ENCODE measurements around the gene HEBP1.
A peak's percentile ranks its signal among the peaks of the same experiment; 100 is the strongest.

Gene HEBP1

DNA sequence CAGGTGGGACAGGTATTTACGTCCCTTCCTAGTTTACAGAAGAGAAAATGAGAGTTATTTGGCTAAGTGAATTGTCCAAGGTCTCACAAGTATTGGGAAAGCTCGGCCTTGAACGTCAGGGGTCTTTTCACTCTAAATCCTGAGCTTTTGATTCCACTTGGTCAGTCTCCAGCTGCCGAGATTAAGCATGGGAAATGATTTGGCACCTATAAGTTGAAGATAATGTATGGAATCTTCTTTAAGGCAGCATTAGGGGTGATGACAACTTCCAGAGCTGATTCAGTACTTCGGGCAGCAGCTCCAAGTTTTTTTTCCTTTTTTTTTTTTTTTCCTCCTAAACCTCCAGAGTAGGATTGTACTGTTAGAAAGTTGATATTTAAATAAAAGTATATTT, 44.8 kb upstream of the HEBP1 start:
- Histone ChIP-seq H3K9ac (peak overlapping the region; percentile 62; the same call in 1 of the 2 replicates), H3K36me3 (ENCODE audit: insufficient read depth) (no peaks in the 10 kb centered on the region), H3K4me2 (peak overlapping the region; percentile 71), H3K79me2 (ENCODE audit: insufficient read depth, low read depth) (no peaks in the 10 kb centered on the region), H3K27me3 (ENCODE audit: insufficient read depth, low read depth) (no peaks in the 10 kb centered on the region), H3K27ac (no peak overlapping the region), H3K4me1 (ENCODE audit: low read depth, poor library complexity, severe bottlenecking) (peaks cover 4% of the 10 kb centered on the region), H4K20me1 (ENCODE audit: insufficient read depth) (no peaks in the 10 kb centered on the region), H2AFZ (ENCODE audit: low read depth) (peak overlapping the region; percentile 100), H3K4me3 (IDR thresholded peaks at IDR 0.05; ENCODE audit: insufficient read depth, low read depth, low read length) (no peak overlapping the region)
- TF ChIP-seq CTCF (conservative IDR thresholded peaks at IDR 0.05; ENCODE audit: low read depth, low read length), result no peak

DNA sequence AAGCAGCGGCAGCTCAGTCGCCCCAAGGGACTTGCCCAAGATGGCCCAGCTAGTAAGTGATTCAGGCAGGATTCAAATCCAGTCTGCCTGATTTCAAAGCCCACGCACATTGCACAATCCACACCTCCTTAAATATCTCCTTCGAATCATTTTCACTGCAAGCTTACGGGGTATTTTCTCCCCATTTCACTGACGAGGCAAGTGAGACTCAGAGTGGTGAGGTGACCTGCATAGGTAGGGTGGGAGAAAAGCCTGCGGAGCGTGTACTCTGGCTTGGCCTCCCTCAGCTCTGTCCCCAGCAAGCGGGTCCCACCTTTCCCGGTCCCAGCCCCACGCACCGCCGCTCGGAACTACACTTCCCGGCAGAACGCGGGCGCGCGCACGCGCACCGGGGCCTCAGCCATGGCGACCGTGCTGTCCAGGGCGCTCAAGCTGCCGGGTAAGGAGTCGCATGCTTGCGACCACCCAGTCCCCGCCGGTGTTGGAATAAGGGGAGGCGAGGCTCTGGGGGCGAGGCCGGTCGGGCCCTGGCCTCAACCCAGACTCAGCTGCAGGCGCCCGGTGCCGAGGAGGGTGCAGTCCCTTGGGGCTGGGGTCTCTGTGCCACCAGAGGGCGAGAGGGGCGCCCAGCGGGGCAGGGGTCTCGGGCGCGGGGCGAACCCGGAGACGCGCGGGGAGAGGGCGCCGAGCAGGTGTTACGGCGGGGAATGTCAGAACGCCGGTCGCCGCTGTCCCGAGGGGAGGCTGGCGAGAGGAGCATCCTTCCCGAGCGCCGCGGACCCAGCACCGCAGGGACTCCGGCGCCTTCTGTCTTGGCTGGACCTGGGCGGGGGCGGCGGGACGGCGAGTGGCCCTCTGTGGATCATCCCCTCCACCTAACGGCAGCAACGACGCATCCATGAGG, 44.2 kb upstream of the HEBP1 start, which contains the start of gene FAM234B:
TSS of gene FAM234B (plus strand) at position 380 of the 904 bp plus-strand sequence. CDS start at position 403, 23 bp downstream.
- TF ChIP-seq CTCF (conservative IDR thresholded peaks at IDR 0.05; ENCODE audit: low read depth, low read length), result no peak
- Histone ChIP-seq H4K20me1 (ENCODE audit: insufficient read depth) (no peaks in the 10 kb centered on the region), H2AFZ (ENCODE audit: low read depth) (peak within 1 kb of the TSS; percentile 100), H3K4me3 (IDR thresholded peaks at IDR 0.05; ENCODE audit: insufficient read depth, low read depth, low read length) (no peak within 1 kb of the TSS), H3K36me3 (ENCODE audit: insufficient read depth) (no peaks in the 10 kb centered on the region), H3K4me1 (ENCODE audit: low read depth, poor library complexity, severe bottlenecking) (peaks cover 4% of the 10 kb centered on the region), H3K79me2 (ENCODE audit: insufficient read depth, low read depth) (no peaks in the 10 kb centered on the region), H3K27ac (no peak within 1 kb of the TSS), H3K9ac (peak within 1 kb of the TSS; percentile 62; the same call in 1 of the 2 replicates), H3K4me2 (peak within 1 kb of the TSS; percentile 71), H3K27me3 (ENCODE audit: insufficient read depth, low read depth) (no peaks in the 10 kb centered on the region)

- Histone ChIP-seq H3K27me3 (ENCODE audit: insufficient read depth, low read depth) (no peaks in the 10 kb centered on the region), H3K4me2 (no peak overlapping the region), H3K9ac (no peak overlapping the region), H4K20me1 (ENCODE audit: insufficient read depth) (no peaks in the 10 kb centered on the region), H3K4me1 (ENCODE audit: low read depth, poor library complexity, severe bottlenecking) (peaks cover 4% of the 10 kb centered on the region), H3K27ac (no peak overlapping the region), H3K79me2 (ENCODE audit: insufficient read depth, low read depth) (no peaks in the 10 kb centered on the region), H2AFZ (ENCODE audit: low read depth) (no peak overlapping the region), H3K36me3 (ENCODE audit: insufficient read depth) (no peaks in the 10 kb centered on the region), H3K4me3 (IDR thresholded peaks at IDR 0.05; ENCODE audit: insufficient read depth, low read depth, low read length) (no peak overlapping the region)
- TF ChIP-seq CTCF (conservative IDR thresholded peaks at IDR 0.05; ENCODE audit: low read depth, low read length), result no peak
Observed at GRCh38 chr12:13042666-13043230, 42.7 kb upstream of the HEBP1 start.

GRCh38 chr12:13041224-13041623, 41.2 kb upstream of the HEBP1 start:
- Histone ChIP-seq H3K4me1 (ENCODE audit: low read depth, poor library complexity, severe bottlenecking) (peaks cover 4% of the 10 kb centered on the region), H4K20me1 (ENCODE audit: insufficient read depth) (no peaks in the 10 kb centered on the region), H3K27ac (no peak overlapping the region), H2AFZ (ENCODE audit: low read depth) (no peak overlapping the region), H3K9ac (no peak overlapping the region), H3K27me3 (ENCODE audit: insufficient read depth, low read depth) (no peaks in the 10 kb centered on the region), H3K4me3 (IDR thresholded peaks at IDR 0.05; ENCODE audit: insufficient read depth, low read depth, low read length) (no peak overlapping the region), H3K4me2 (no peak overlapping the region), H3K36me3 (ENCODE audit: insufficient read depth) (no peaks in the 10 kb centered on the region), H3K79me2 (ENCODE audit: insufficient read depth, low read depth) (no peaks in the 10 kb centered on the region)
- no peak for TF ChIP-seq CTCF (conservative IDR thresholded peaks at IDR 0.05; ENCODE audit: low read depth, low read length)
